Naive thymus-derived CD4-positive, alpha-beta T cell (primary cell): Measurements from ENCODE around the gene EGFR. TPM values are rescaled to one million over a fixed set of nuclear protein-coding genes. Genes with fewer than 3 reads are reported as not detected.

Experiments used
- ATAC-seq: fragments of 150-1000 bp; cut with Tn5 transposase; 2 replicates; pipeline ENCODE4 v1.10.0; 2021; ENCODE audit warnings: mild to moderate bottlenecking, moderate library complexity
- CTCF ChIA-PET: fragments of 350-600 bp; sonication (Branson Sonifier 250); formaldehyde crosslinking; loops from one replicate; lab custom pipeline; 2021; ENCODE audit warnings: antibody characterized with exemption; lab: Charles Lee
- POLR2A ChIA-PET: fragments of 350-600 bp; sonication (Branson Sonifier 250); formaldehyde crosslinking; loops from one replicate; lab custom pipeline; 2021; ENCODE audit warnings: antibody characterized with exemption, inconsistent platforms; lab: Charles Lee
- DNase-seq, 9 donors: peaks; one replicate each; pipeline versions ENCODE4 v3.0.0 to v3.0.0-alpha.2; 2020 to 2022; ENCODE audit warnings: mixed read lengths in 1 of 9
- H3K27ac ChIP-seq: one replicate; pipeline ENCODE4 v1.7.0; 2013; ENCODE audit warnings: mild to moderate bottlenecking, low read depth, low read length, moderate library complexity
- H3K27me3 ChIP-seq, 2 donors: one replicate each; pipeline ENCODE4 v1.7.0; 2013; ENCODE audit warnings: low read length in 2 of 2, mild to moderate bottlenecking in 2 of 2, moderate library complexity in 2 of 2; ENCODE audit not compliant: control insufficient read depth in 2 of 2, insufficient read depth in 2 of 2
- H3K36me3 ChIP-seq, 3 experiments: 1 replicate in 2 of 3; 2 replicates in 1 of 3; pipeline ENCODE4 v1.7.0; 2013; ENCODE audit warnings: low read length in 3 of 3, mild to moderate bottlenecking in 3 of 3, moderate library complexity in 1 of 3; ENCODE audit not compliant: insufficient read depth in 3 of 3, control insufficient read depth in 2 of 3
- H3K4me1 ChIP-seq, 2 donors: one replicate each; pipeline ENCODE4 v1.7.0; 2013; ENCODE audit warnings: low read length in 2 of 2, mild to moderate bottlenecking in 2 of 2, moderate library complexity in 1 of 2; ENCODE audit not compliant: control insufficient read depth in 2 of 2, insufficient read depth in 2 of 2
- H3K4me3 ChIP-seq: 2 replicates; pipeline ENCODE4 v1.7.0; 2013; ENCODE audit warnings: mild to moderate bottlenecking, low read length
- H3K9me3 ChIP-seq, 3 experiments: 1 replicate in 2 of 3; 2 replicates in 1 of 3; pipeline ENCODE4 v1.7.0; 2013; ENCODE audit warnings: low read length in 3 of 3; ENCODE audit not compliant: control insufficient read depth in 2 of 3
- H3K27ac Mint-ChIP-seq, 9 donors: one replicate each; pipeline ENCODE4 v1.8.0; 2020 to 2022; ENCODE audit warnings: mixed read lengths in 9 of 9, mild to moderate bottlenecking in 8 of 9, moderate library complexity in 5 of 9, inconsistent platforms in 2 of 9
- H3K27me3 Mint-ChIP-seq, 5 donors: one replicate each; pipeline ENCODE4 v1.8.0; 2021 to 2022; ENCODE audit warnings: mixed read lengths in 5 of 5, mild to moderate bottlenecking in 1 of 5
- H3K36me3 Mint-ChIP-seq, 5 donors: one replicate each; pipeline ENCODE4 v1.8.0; 2020 to 2022; ENCODE audit warnings: mixed read lengths in 5 of 5, mild to moderate bottlenecking in 3 of 5, inconsistent platforms in 1 of 5
- H3K4me1 Mint-ChIP-seq, 7 donors: one replicate each; pipeline ENCODE4 v1.8.0; 2020 to 2022; ENCODE audit warnings: mixed read lengths in 7 of 7, mild to moderate bottlenecking in 3 of 7, inconsistent platforms in 1 of 7
- H3K4me3 Mint-ChIP-seq, 10 donors: one replicate each; pipeline ENCODE4 v1.8.0; 2020 to 2022; ENCODE audit warnings: mild to moderate bottlenecking in 10 of 10, mixed read lengths in 10 of 10, moderate library complexity in 6 of 10, inconsistent platforms in 2 of 10
- H3K9me3 Mint-ChIP-seq, 11 donors: one replicate each; pipeline ENCODE4 v1.8.0; 2020 to 2022; ENCODE audit warnings: mixed read lengths in 11 of 11, mild to moderate bottlenecking in 4 of 11, inconsistent platforms in 1 of 11, moderate library complexity in 1 of 11
- intact Hi-C, 2 donors: fragments of 100-400 bp; cut with micrococcal nuclease; formaldehyde crosslinking; loops; one replicate each; pipeline ENCODE4 v1.15.1; 2023
- polyA plus RNA-seq, 2 donors: library from polyadenylated mRNA; unstranded; fragments of 300-500 nt; fragmentation: Illumina TruSeq; gene quantifications; one replicate each; pipeline ENCODE4 v1.2.3, GENCODE V29; 2021
- total RNA-seq, 6 experiments: library from RNA in 5 of 6; stranded (reverse) in 5 of 6; gene quantifications; 1 replicate in 5 of 6; 2 replicates in 1 of 6; pipeline ENCODE4 v1.2.3 and lab custom pipeline; 2021 to 2026

The EGFR gene
- total and polyA plus RNA-seq, 7 experiments from 2014 or later: 0.16 TPM; not detected in 6

DNA sequence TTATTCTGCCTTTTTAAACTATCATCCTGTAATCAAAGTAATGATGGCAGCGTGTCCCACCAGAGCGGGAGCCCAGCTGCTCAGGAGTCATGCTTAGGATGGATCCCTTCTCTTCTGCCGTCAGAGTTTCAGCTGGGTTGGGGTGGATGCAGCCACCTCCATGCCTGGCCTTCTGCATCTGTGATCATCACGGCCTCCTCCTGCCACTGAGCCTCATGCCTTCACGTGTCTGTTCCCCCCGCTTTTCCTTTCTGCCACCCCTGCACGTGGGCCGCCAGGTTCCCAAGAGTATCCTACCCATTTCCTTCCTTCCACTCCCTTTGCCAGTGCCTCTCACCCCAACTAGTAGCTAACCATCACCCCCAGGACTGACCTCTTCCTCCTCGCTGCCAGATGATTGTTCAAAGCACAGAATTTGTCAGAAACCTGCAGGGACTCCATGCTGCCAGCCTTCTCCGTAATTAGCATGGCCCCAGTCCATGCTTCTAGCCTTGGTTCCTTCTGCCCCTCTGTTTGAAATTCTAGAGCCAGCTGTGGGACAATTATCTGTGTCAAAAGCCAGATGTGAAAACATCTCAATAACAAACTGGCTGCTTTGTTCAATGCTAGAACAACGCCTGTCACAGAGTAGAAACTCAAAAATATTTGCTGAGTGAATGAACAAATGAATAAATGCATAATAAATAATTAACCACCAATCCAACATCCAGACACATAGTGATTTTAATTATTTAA lies 151.7 kb downstream of the EGFR start:
- ChIA-PET POLR2A (no interaction called here), CTCF (no interaction called here)
- Histone ChIP-seq H3K27me3 (no peaks in the 10 kb centered on the region), H3K27ac (no peak overlapping the region), H3K36me3 (no peaks in the 10 kb centered on the region), H3K4me3 (no peak overlapping the region), H3K4me1 (no peaks in the 10 kb centered on the region), H3K9me3 (no peaks in the 10 kb centered on the region)
- intact Hi-C loops: no loop called here
- no peaks in the 10 kb centered on the region for H3K36me3 Mint-ChIP-seq
- peaks cover 0 to 26% (median 9%) of the 10 kb centered on the region in 5 donors for H3K27me3 Mint-ChIP-seq
- no peak overlapping the region for H3K27ac Mint-ChIP-seq
- peaks cover 0 to 2% (median 0%) of the 10 kb centered on the region in 7 donors for H3K4me1 Mint-ChIP-seq
- ATAC-seq (no peak), DNase-seq (no peak)
- H3K9me3 Mint-ChIP-seq: peaks cover 0 to 14% (median 4%) of the 10 kb centered on the region in 11 donors
- no peak overlapping the region for H3K4me3 Mint-ChIP-seq

DNA sequence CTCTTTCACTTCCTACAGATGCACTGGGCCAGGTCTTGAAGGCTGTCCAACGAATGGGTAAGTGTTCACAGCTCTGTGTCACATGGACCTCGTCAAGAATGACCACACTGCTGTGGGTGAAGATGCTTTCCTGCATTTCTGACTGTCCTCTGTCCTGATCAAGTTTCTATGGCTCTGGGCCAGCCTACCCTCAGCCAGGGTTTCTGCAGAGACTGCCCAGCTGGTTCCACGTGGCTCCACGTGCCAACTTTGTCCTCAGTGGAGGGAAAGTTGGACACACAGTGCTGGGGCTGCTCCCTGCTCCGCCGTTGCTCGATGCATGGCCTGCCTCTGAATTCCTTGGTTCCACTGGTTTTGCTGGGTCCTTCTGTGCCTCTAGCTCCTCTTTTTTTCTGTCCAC lies 152.3 kb downstream of the EGFR start:
- Histone ChIP-seq H3K4me3 (no peak overlapping the region), H3K9me3 (no peaks in the 10 kb centered on the region), H3K27ac (no peak overlapping the region), H3K4me1 (no peaks in the 10 kb centered on the region), H3K27me3 (no peaks in the 10 kb centered on the region), H3K36me3 (no peaks in the 10 kb centered on the region)
- Mint-ChIP-seq H3K27me3 (peaks cover 0 to 26% (median 9%) of the 10 kb centered on the region in 5 donors), H3K4me1 (peaks cover 0 to 2% (median 0%) of the 10 kb centered on the region in 7 donors), H3K4me3 (no peak overlapping the region), H3K9me3 (peaks cover 0 to 14% (median 4%) of the 10 kb centered on the region in 11 donors), H3K36me3 (no peaks in the 10 kb centered on the region), H3K27ac (peak overlapping the region in 1 of 9 donors; percentile 56)
- DNase-seq: no peak
- POLR2A ChIA-PET: no interaction called here
- intact Hi-C loops: no loop called here
- no peak for ATAC-seq
- CTCF ChIA-PET: no interaction called here

DNA sequence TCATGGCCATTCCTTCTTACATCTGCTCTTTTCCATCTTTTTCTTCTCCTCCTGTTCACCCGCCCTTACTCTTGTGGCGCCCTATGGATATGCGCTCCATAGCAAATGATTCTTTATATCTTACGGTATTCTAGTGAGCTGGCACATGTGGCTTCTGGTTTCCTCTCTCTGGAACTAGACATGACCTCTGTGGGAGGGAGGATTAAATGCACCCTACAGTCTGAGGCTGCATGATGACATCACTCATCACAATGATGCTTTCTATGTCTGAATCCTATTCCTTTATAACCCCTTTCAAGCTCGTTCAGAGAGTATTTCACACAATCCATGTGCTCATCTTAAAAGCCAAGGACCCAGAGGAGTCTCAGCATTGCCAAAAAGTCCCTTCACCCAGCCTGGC lies 153.3 kb downstream of the EGFR start:
- CTCF ChIA-PET: interaction anchor here (0.6 kb wide), 1 partner anchor 371 kb away, joined by 3 read pairs; no protein-coding TSS in a partner anchor
- H3K27ac Mint-ChIP-seq: peak overlapping the region in 1 of 9 donors; percentile 1
- no peak for ATAC-seq

GRCh38 chr7:55172881-55173609 lies 154.2 kb downstream of the EGFR start:
- Histone ChIP-seq H3K27me3 (no peaks in the 10 kb centered on the region), H3K4me1 (no peaks in the 10 kb centered on the region), H3K4me3 (no peak overlapping the region), H3K9me3 (no peaks in the 10 kb centered on the region), H3K27ac (no peak overlapping the region), H3K36me3 (no peaks in the 10 kb centered on the region)
- Mint-ChIP-seq H3K36me3 (no peaks in the 10 kb centered on the region), H3K27me3 (peaks cover 2 to 26% (median 6%) of the 10 kb centered on the region in 5 donors), H3K4me3 (no peak overlapping the region), H3K9me3 (peaks cover 0 to 7% (median 0%) of the 10 kb centered on the region in 11 donors), H3K27ac (no peak overlapping the region), H3K4me1 (peaks cover 0 to 2% (median 0%) of the 10 kb centered on the region in 7 donors)
- POLR2A ChIA-PET: no interaction called here
- intact Hi-C loops: no loop called here
- no peak for ATAC-seq
- no peak for DNase-seq
- CTCF ChIA-PET: interaction anchor here (0.6 kb wide), 1 partner anchor 372 kb away, joined by 3 read pairs; no protein-coding TSS in a partner anchor

More for the DNA sequence above, 153.3 kb downstream of the EGFR start:
- Histone ChIP-seq H3K9me3 (no peaks in the 10 kb centered on the region), H3K4me3 (no peak overlapping the region), H3K27ac (no peak overlapping the region), H3K27me3 (no peaks in the 10 kb centered on the region), H3K4me1 (no peaks in the 10 kb centered on the region), H3K36me3 (no peaks in the 10 kb centered on the region)
- POLR2A ChIA-PET: interaction anchor here (0.6 kb wide), 1 partner anchor 45 kb away, joined by 4 read pairs; no protein-coding TSS in a partner anchor
- Mint-ChIP-seq H3K9me3 (peaks cover 0 to 10% (median 0%) of the 10 kb centered on the region in 11 donors), H3K4me3 (no peak overlapping the region), H3K27me3 (peaks cover under 1 to 26% (median 6%) of the 10 kb centered on the region in 5 donors), H3K36me3 (no peaks in the 10 kb centered on the region), H3K4me1 (peaks cover 0 to 2% (median 0%) of the 10 kb centered on the region in 7 donors)
- intact Hi-C loops: no loop called here
- no peak for DNase-seq

DNA sequence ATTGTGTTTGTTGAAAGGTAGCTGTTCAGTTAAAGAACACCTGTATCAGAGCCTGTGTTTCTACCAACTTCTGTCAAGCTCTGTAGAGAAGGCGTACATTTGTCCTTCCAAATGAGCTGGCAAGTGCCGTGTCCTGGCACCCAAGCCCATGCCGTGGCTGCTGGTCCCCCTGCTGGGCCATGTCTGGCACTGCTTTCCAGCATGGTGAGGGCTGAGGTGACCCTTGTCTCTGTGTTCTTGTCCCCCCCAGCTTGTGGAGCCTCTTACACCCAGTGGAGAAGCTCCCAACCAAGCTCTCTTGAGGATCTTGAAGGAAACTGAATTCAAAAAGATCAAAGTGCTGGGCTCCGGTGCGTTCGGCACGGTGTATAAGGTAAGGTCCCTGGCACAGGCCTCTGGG lies 154.9 kb downstream of the EGFR start:
- no peaks in the 10 kb centered on the region for H3K9me3 ChIP-seq
- no peak overlapping the region for H3K27ac ChIP-seq
- peaks cover 2 to 26% (median 6%) of the 10 kb centered on the region in 5 donors for H3K27me3 Mint-ChIP-seq
- H3K27ac Mint-ChIP-seq: no peak overlapping the region
- no peaks in the 10 kb centered on the region for H3K27me3 ChIP-seq
- intact Hi-C loops: no loop called here
- no peak for DNase-seq
- ChIA-PET POLR2A (no interaction called here), CTCF (no interaction called here)
- no peak overlapping the region for H3K4me3 ChIP-seq
- peaks cover 0 to 2% (median 0%) of the 10 kb centered on the region in 7 donors for H3K4me1 Mint-ChIP-seq
- no peak for ATAC-seq
- peaks cover 0 to 7% (median 0%) of the 10 kb centered on the region in 11 donors for H3K9me3 Mint-ChIP-seq
- no peak overlapping the region for H3K4me3 Mint-ChIP-seq
- no peaks in the 10 kb centered on the region for H3K4me1 ChIP-seq
- H3K36me3 Mint-ChIP-seq: no peaks in the 10 kb centered on the region
- H3K36me3 ChIP-seq: no peaks in the 10 kb centered on the region

- H3K4me1 ChIP-seq: no peaks in the 10 kb centered on the region
- Mint-ChIP-seq H3K27me3 (peaks cover 2 to 30% (median 6%) of the 10 kb centered on the region in 5 donors), H3K9me3 (peaks cover 0 to 7% (median 0%) of the 10 kb centered on the region in 11 donors), H3K4me1 (peaks cover 0 to 2% (median 0%) of the 10 kb centered on the region in 7 donors), H3K27ac (no peak overlapping the region), H3K36me3 (no peaks in the 10 kb centered on the region), H3K4me3 (no peak overlapping the region)
- ChIA-PET POLR2A (no interaction called here), CTCF (no interaction called here)
- intact Hi-C loops: no loop called here
- no peaks in the 10 kb centered on the region for H3K36me3 ChIP-seq
- H3K27ac ChIP-seq: no peak overlapping the region
- H3K9me3 ChIP-seq: no peaks in the 10 kb centered on the region
- ATAC-seq: no peak
- H3K4me3 ChIP-seq: no peak overlapping the region
- H3K27me3 ChIP-seq: no peaks in the 10 kb centered on the region
- DNase-seq: no peak
Measured at GRCh38 chr7:55174456-55174855, 155.6 kb downstream of the EGFR start.
